MM.1S (cell line): ENCODE measurements around the gene HHIPL1.

Experiments used
- DNase-seq: peaks from one replicate; pipeline ENCODE4 v3.0.0-alpha.2; 2015
- H2AFZ ChIP-seq: fragments of 300-600 bp; sonication (generic); 2 replicates; pipeline ENCODE4 v1.6.0; 2016; ENCODE audit warnings: antibody characterized with exemption, low read length
- H3F3A ChIP-seq: fragments of 300-600 bp; sonication (generic); 2 replicates; pipeline ENCODE4 v1.6.1; 2016; ENCODE audit warnings: mild to moderate bottlenecking, antibody characterized with exemption, low read length, moderate library complexity, mixed read lengths; ENCODE audit not compliant: insufficient read depth
- H3K27ac ChIP-seq: fragments of 300-600 bp; sonication (generic); 2 replicates; pipeline ENCODE4 v1.5.1; 2016; ENCODE audit warnings: mild to moderate bottlenecking, low read length
- H3K27me3 ChIP-seq: fragments of 300-600 bp; sonication (generic); replicated peaks from 2 replicates; pipeline ENCODE4 v1.6.0; 2016; ENCODE audit warnings: low read length; ENCODE audit not compliant: insufficient read depth
- H3K36me3 ChIP-seq: fragments of 300-600 bp; sonication (generic); replicated peaks from 2 replicates; pipeline ENCODE4 v1.6.1; 2016; ENCODE audit warnings: mild to moderate bottlenecking, low read length, mixed read lengths; ENCODE audit not compliant: insufficient read depth
- H3K4me1 ChIP-seq: fragments of 300-600 bp; sonication (generic); 2 replicates; pipeline ENCODE4 v1.6.1; 2016; ENCODE audit warnings: low read length, mixed read lengths
- H3K4me2 ChIP-seq: fragments of 300-600 bp; sonication (generic); 2 replicates; pipeline ENCODE4 v1.6.0; 2016; ENCODE audit warnings: low read depth, low read length
- H3K4me3 ChIP-seq: fragments of 300-600 bp; sonication (generic); 2 replicates; pipeline ENCODE4 v1.5.1; 2016; ENCODE audit warnings: low read length, mixed read lengths
- H3K79me2 ChIP-seq: fragments of 300-600 bp; sonication (generic); 2 replicates; pipeline ENCODE4 v1.6.1; 2016; ENCODE audit warnings: mixed run types, low read length, mixed read lengths
- H3K9ac ChIP-seq: fragments of 300-600 bp; sonication (generic); 2 replicates; pipeline ENCODE4 v1.6.1; 2016; ENCODE audit warnings: low read length, mixed read lengths
- H3K9me2 ChIP-seq: fragments of 300-600 bp; sonication (generic); replicated peaks from 2 replicates; pipeline ENCODE4 v1.6.1; 2016; ENCODE audit warnings: mild to moderate bottlenecking, low read length, mixed read lengths; ENCODE audit not compliant: insufficient read depth
- H3K9me3 ChIP-seq: fragments of 300-600 bp; sonication (generic); replicated peaks from 2 replicates; pipeline ENCODE4 v1.6.1; 2016; ENCODE audit warnings: mild to moderate bottlenecking, low read length, mixed read lengths; ENCODE audit not compliant: insufficient read depth
- H4K20me1 ChIP-seq: fragments of 300-600 bp; sonication (generic); 2 replicates; pipeline ENCODE4 v1.6.1; 2016; ENCODE audit warnings: mild to moderate bottlenecking, low read length, moderate library complexity, mixed read lengths; ENCODE audit not compliant: insufficient read depth
- CTCF ChIP-seq: fragments of 300-600 bp; sonication (generic); IDR thresholded peaks from 2 replicates; pipeline ENCODE4 v1.5.1; 2016; ENCODE audit warnings: antibody characterized with exemption, low read length, mixed read lengths
- EZH2 ChIP-seq: fragments of 300-600 bp; sonication (generic); optimal IDR thresholded peaks from 2 replicates; pipeline ENCODE3; 2017; ENCODE audit warnings: low read depth, mild to moderate bottlenecking, antibody characterized with exemption, low read length, mixed read lengths
- EZH2phosphoT487 ChIP-seq: fragments of 300-600 bp; sonication (generic); IDR thresholded peaks from 2 replicates; pipeline ENCODE4 v1.6.1; 2018; ENCODE audit warnings: antibody characterized with exemption, low read length

HHIPL1 gene

DNA sequence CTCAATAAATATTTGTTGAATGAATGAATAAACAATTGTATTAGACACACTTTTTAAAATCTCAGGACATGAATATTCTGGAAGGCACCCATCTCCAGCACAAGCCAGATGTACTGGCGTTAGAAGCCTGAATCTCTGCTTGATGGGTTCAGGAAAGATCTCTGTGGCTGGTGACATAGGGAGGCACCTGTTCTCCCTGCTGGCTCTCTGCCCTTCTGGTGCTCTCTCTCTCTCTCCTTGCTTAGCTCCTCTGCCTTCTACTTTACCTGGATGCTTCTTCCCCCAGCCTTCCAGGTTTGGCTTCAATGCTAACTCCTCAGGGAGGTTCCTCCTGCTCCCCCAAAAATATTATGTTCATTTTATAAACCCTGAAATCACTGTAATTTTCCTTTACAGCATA is 40.7 kb downstream of the HHIPL1 start:
- TF ChIP-seq CTCF (no peak), EZH2phosphoT487 (no peak), EZH2 (no peak)
- H3K9ac ChIP-seq: no peak overlapping the region
- H3K27me3 ChIP-seq: no peaks in the 10 kb centered on the region
- H3K4me3 ChIP-seq: no peak overlapping the region
- H3K36me3 ChIP-seq: no peaks in the 10 kb centered on the region
- H3K9me3 ChIP-seq: no peaks in the 10 kb centered on the region
- H4K20me1 ChIP-seq: no peaks in the 10 kb centered on the region
- H2AFZ ChIP-seq: no peak overlapping the region
- H3K4me2 ChIP-seq: no peak overlapping the region
- no peak for DNase-seq
- no peaks in the 10 kb centered on the region for H3K4me1 ChIP-seq
- no peaks in the 10 kb centered on the region for H3K79me2 ChIP-seq
- H3K9me2 ChIP-seq: no peaks in the 10 kb centered on the region
- no peak overlapping the region for H3K27ac ChIP-seq
- no peaks in the 10 kb centered on the region for H3F3A ChIP-seq

GRCh38 chr14:99686557-99687283 is 41.8 kb downstream of the HHIPL1 start:
- H3K27ac ChIP-seq: no peak overlapping the region
- TF ChIP-seq EZH2phosphoT487 (no peak), CTCF (no peak), EZH2 (no peak)
- no peak overlapping the region for H3K9ac ChIP-seq
- no peaks in the 10 kb centered on the region for H3K4me1 ChIP-seq
- H3K79me2 ChIP-seq: no peaks in the 10 kb centered on the region
- no peak overlapping the region for H3K4me3 ChIP-seq
- H3K36me3 ChIP-seq: no peaks in the 10 kb centered on the region
- H3K27me3 ChIP-seq: no peaks in the 10 kb centered on the region
- H3K4me2 ChIP-seq: no peak overlapping the region
- DNase-seq: no peak
- no peak overlapping the region for H2AFZ ChIP-seq
- H3K9me3 ChIP-seq: no peaks in the 10 kb centered on the region
- H4K20me1 ChIP-seq: no peaks in the 10 kb centered on the region
- H3F3A ChIP-seq: no peaks in the 10 kb centered on the region
- no peaks in the 10 kb centered on the region for H3K9me2 ChIP-seq

GRCh38 chr14:99687284-99688209 is 42.6 kb downstream of the HHIPL1 start:
- Histone ChIP-seq H3K27me3 (no peaks in the 10 kb centered on the region), H3F3A (no peaks in the 10 kb centered on the region), H3K4me1 (no peaks in the 10 kb centered on the region), H3K4me2 (no peak overlapping the region), H4K20me1 (no peaks in the 10 kb centered on the region), H3K9me3 (no peaks in the 10 kb centered on the region), H3K9me2 (no peaks in the 10 kb centered on the region), H2AFZ (no peak overlapping the region), H3K79me2 (no peaks in the 10 kb centered on the region), H3K4me3 (no peak overlapping the region), H3K27ac (no peak overlapping the region), H3K9ac (no peak overlapping the region), H3K36me3 (no peaks in the 10 kb centered on the region)
- TF ChIP-seq EZH2phosphoT487: no peak
- TF ChIP-seq CTCF: peak; percentile 63
- peak; percentile 19 for DNase-seq
